GM23338 (cell line): ENCODE results near the gene ADAMTS8. TPM values are rescaled to one million over a fixed set of nuclear protein-coding genes. Genes with fewer than 3 reads are reported as not detected.

Experiments used
- ATAC-seq: fragments of 200-7000 bp; cut with Tn5 transposase; 3 replicates; pipeline ENCODE4 v1.9.1; 2020
- DNase-seq: peaks from one replicate; pipeline ENCODE4 v3.0.0-alpha.2; 2015; ENCODE audit warnings: low spot score
- H2AFZ ChIP-seq: fragments of 200-600 bp; sonication (generic); 2 replicates; pipeline ENCODE4 v1.8.0; 2016; ENCODE audit warnings: antibody characterized with exemption, mild to moderate bottlenecking, moderate library complexity
- H3F3A ChIP-seq: fragments of 200-600 bp; sonication (generic); replicated peaks from 2 replicates; pipeline ENCODE4 v1.8.0; 2017; ENCODE audit warnings: antibody characterized with exemption, mixed run types, low read depth
- H3K27ac ChIP-seq: fragments of 200-600 bp; sonication (generic); 2 replicates; pipeline ENCODE4 v1.6.1; 2016; ENCODE audit warnings: low read depth
- H3K27me3 ChIP-seq: fragments of 200-600 bp; sonication (generic); 2 replicates; pipeline ENCODE4 v1.8.0; 2016; ENCODE audit warnings: mild to moderate bottlenecking, mixed run types, moderate library complexity; ENCODE audit not compliant: insufficient read depth
- H3K36me3 ChIP-seq: fragments of 200-600 bp; sonication (generic); 2 replicates; pipeline ENCODE4 v1.8.0; 2016; ENCODE audit warnings: mild to moderate bottlenecking; ENCODE audit not compliant: insufficient read depth
- H3K4me1 ChIP-seq: fragments of 200-600 bp; sonication (generic); 2 replicates; pipeline ENCODE4 v1.8.0; 2016; ENCODE audit warnings: mild to moderate bottlenecking, moderate library complexity; ENCODE audit not compliant: insufficient read depth
- H3K4me2 ChIP-seq: fragments of 200-600 bp; sonication (generic); 2 replicates; pipeline ENCODE4 v1.7.1; 2017; ENCODE audit warnings: mixed run types
- H3K4me3 ChIP-seq: fragments of 200-600 bp; sonication (generic); 2 replicates; pipeline ENCODE4 v1.6.1; 2016; ENCODE audit warnings: mixed run types
- H3K79me2 ChIP-seq: fragments of 200-600 bp; sonication (generic); replicated peaks from 2 replicates; pipeline ENCODE4 v1.8.0; 2017; ENCODE audit warnings: mild to moderate bottlenecking; ENCODE audit not compliant: insufficient read depth
- H3K9me2 ChIP-seq: fragments of 200-600 bp; sonication (generic); 2 replicates; pipeline ENCODE4 v1.8.0; 2017; ENCODE audit not compliant: insufficient read depth
- H4K20me1 ChIP-seq: fragments of 200-600 bp; sonication (generic); replicated peaks from 2 replicates; pipeline ENCODE4 v1.8.0; 2017; ENCODE audit warnings: mild to moderate bottlenecking; ENCODE audit not compliant: insufficient read depth
- H3K27ac Mint-ChIP-seq: 2 replicates; pipeline ENCODE4 v1.8.0; 2020; ENCODE audit warnings: inconsistent platforms, mild to moderate bottlenecking, moderate library complexity, mixed read lengths
- H3K27me3 Mint-ChIP-seq: 3 replicates; pipeline ENCODE4 v1.8.0; 2022; ENCODE audit warnings: low read depth, mild to moderate bottlenecking, moderate library complexity, mixed read lengths, inconsistent platforms; ENCODE audit not compliant: insufficient read depth, poor library complexity
- H3K36me3 Mint-ChIP-seq: 3 replicates; pipeline ENCODE4 v1.8.0; 2021; ENCODE audit warnings: low read depth, mild to moderate bottlenecking, inconsistent platforms, moderate library complexity, mixed read lengths
- H3K4me1 Mint-ChIP-seq: 3 replicates; pipeline ENCODE4 v1.8.0; 2020; ENCODE audit warnings: mild to moderate bottlenecking, inconsistent platforms, mixed read lengths
- H3K4me3 Mint-ChIP-seq: 3 replicates; pipeline ENCODE4 v1.8.0; 2021; ENCODE audit warnings: moderate library complexity, mild to moderate bottlenecking, inconsistent platforms, mixed read lengths
- H3K9me3 Mint-ChIP-seq: 3 replicates; pipeline ENCODE4 v1.8.0; 2020; ENCODE audit warnings: moderate library complexity, mild to moderate bottlenecking, inconsistent platforms, mixed read lengths
- CREB1 ChIP-seq: fragments of 250-450 bp; sonication (Bioruptor Pico); IDR thresholded peaks from 2 replicates; pipeline ENCODE4 v1.5.0; 2020; ENCODE audit warnings: low read depth, mild to moderate bottlenecking, moderate library complexity
- CTCF ChIP-seq, 2 experiments: fragments of 200-600 bp in 1 of 2; sonication (generic) in 1 of 2; conservative IDR thresholded peaks; 2 replicates each; pipeline versions ENCODE4 v1.5.1 to v1.6.1; 2016 to 2017; ENCODE audit warnings: antibody characterized with exemption in 2 of 2, low read depth in 2 of 2, mild to moderate bottlenecking in 2 of 2, moderate library complexity in 1 of 2
- ETS1 ChIP-seq: IDR thresholded peaks from 2 replicates; pipeline ENCODE4 v1.6.1; 2016; ENCODE audit warnings: antibody characterized with exemption
- EZH2 ChIP-seq: fragments of 200-600 bp; sonication (generic); IDR thresholded peaks from one replicate; pipeline ENCODE4 v1.8.0; 2017; ENCODE audit warnings: antibody characterized with exemption, mild to moderate bottlenecking, low read depth; ENCODE audit not compliant: unreplicated experiment
- EZH2phosphoT487 ChIP-seq: fragments of 200-600 bp; sonication (generic); IDR thresholded peaks from one replicate; pipeline ENCODE4 v1.8.1; 2018; ENCODE audit warnings: antibody characterized with exemption; ENCODE audit not compliant: unreplicated experiment
- JUNB ChIP-seq: IDR thresholded peaks from one replicate; pipeline ENCODE4 v1.6.1; 2016; ENCODE audit warnings: antibody characterized with exemption; ENCODE audit not compliant: unreplicated experiment
- NANOG ChIP-seq: IDR thresholded peaks from 2 replicates; pipeline ENCODE4 v1.6.1; 2016; ENCODE audit warnings: antibody characterized with exemption, borderline replicate concordance
- POLR2AphosphoS5 ChIP-seq: IDR thresholded peaks from 2 replicates; pipeline ENCODE4 v1.6.1; 2016; ENCODE audit warnings: antibody characterized with exemption, low read depth
- REST ChIP-seq: IDR thresholded peaks from one replicate; pipeline ENCODE4 v1.6.1; 2018; ENCODE audit warnings: antibody characterized with exemption; ENCODE audit not compliant: unreplicated experiment
- STAT1 ChIP-seq: IDR thresholded peaks from one replicate; pipeline ENCODE4 v1.6.1; 2016; ENCODE audit warnings: antibody characterized with exemption; ENCODE audit not compliant: unreplicated experiment
- ZNF114 ChIP-seq: fragments of 250-450 bp; sonication (Bioruptor Pico); IDR thresholded peaks from 2 replicates; pipeline ENCODE4 v1.5.0; 2020; ENCODE audit warnings: mild to moderate bottlenecking, moderate library complexity
- ZNF331 ChIP-seq: fragments of 250-450 bp; sonication (Bioruptor Pico); IDR thresholded peaks from 2 replicates; pipeline ENCODE4 v1.5.0; 2020; ENCODE audit warnings: low read depth, mild to moderate bottlenecking, moderate library complexity
- ZNF462 ChIP-seq: fragments of 250-450 bp; sonication (Bioruptor Pico); IDR thresholded peaks from 2 replicates; pipeline ENCODE4 v1.5.0; 2020; ENCODE audit warnings: mild to moderate bottlenecking, moderate library complexity
- polyA plus RNA-seq: library from polyadenylated mRNA; unstranded; fragments of >200 nt; fragmentation: Nextera tagmentation; extraction: Ambion mirVana; gene quantifications from 2 replicates; pipeline ENCODE4 v1.2.1, GENCODE V29; 2016
- total RNA-seq: library from RNA; depleted of rRNA; stranded (reverse); fragments of >200 nt; shearing (Covaris generic); gene quantifications from 2 replicates; pipeline ENCODE4 v1.2.3, GENCODE V29; 2014

ADAMTS8 gene
- total and polyA plus RNA-seq, 2 experiments from 2014 or later: 7.5 to 16.2 TPM

GRCh38 chr11:130358398-130358797 is 70.0 kb downstream of the ADAMTS8 start:
- no peak overlapping the region for H3K4me2 ChIP-seq
- H3K27me3 Mint-ChIP-seq: peaks cover 2% of the 10 kb centered on the region
- no peak overlapping the region for H3K4me3 ChIP-seq
- no peak overlapping the region for H3K4me3 Mint-ChIP-seq
- DNase-seq (no peak), ATAC-seq (no peak)
- no peaks in the 10 kb centered on the region for H3K4me1 Mint-ChIP-seq
- H3K9me3 Mint-ChIP-seq: peaks cover 58% of the 10 kb centered on the region
- H3K9me2 ChIP-seq: no peaks in the 10 kb centered on the region
- H3K79me2 ChIP-seq: no peaks in the 10 kb centered on the region
- no peaks in the 10 kb centered on the region for H3F3A ChIP-seq
- no peak for TF ChIP-seq ETS1
- no peak for TF ChIP-seq ZNF462
- no peak for TF ChIP-seq STAT1
- no peak for TF ChIP-seq POLR2AphosphoS5
- TF ChIP-seq EZH2: no peak
- no peak for TF ChIP-seq CREB1 (CRISPR knock-in tag)
- no peak for TF ChIP-seq JUNB
- TF ChIP-seq REST: no peak
- no peak for TF ChIP-seq ZNF331 (CRISPR knock-in tag)
- no peak for TF ChIP-seq NANOG
- TF ChIP-seq ZNF114: no peak
- no peak for TF ChIP-seq EZH2phosphoT487
- TF ChIP-seq CTCF (conservative IDR thresholded peaks at IDR 0.05; ENCODE audit: low read depth in 2 of 2): no peak
- H2AFZ ChIP-seq: no peak overlapping the region
- H4K20me1 ChIP-seq: no peaks in the 10 kb centered on the region
- H3K27me3 ChIP-seq: no peaks in the 10 kb centered on the region
- H3K27ac Mint-ChIP-seq: no peak overlapping the region
- peaks cover 44% of the 10 kb centered on the region for H3K36me3 Mint-ChIP-seq
- peaks cover 7% of the 10 kb centered on the region; the same call in 1 of the 2 replicates for H3K4me1 ChIP-seq
- no peak overlapping the region for H3K27ac ChIP-seq
- H3K36me3 ChIP-seq: no peaks in the 10 kb centered on the region; the same call in 1 of the 2 replicates
